Panc1 (cell line): Measurements from ENCODE around the gene AKT1S1.

Source experiments
- POLR2AphosphoS5 ChIP-seq: IDR thresholded peaks from 2 replicates; pipeline ENCODE4 v1.6.1; 2012; ENCODE audit warnings: mild to moderate bottlenecking, low read depth, low read length, moderate library complexity
- REST ChIP-seq, 2 experiments: IDR thresholded peaks; 2 replicates each; pipeline ENCODE4 v1.6.1; 2011 to 2012; ENCODE audit warnings: low read depth in 2 of 2, control low read depth in 1 of 2, low read length in 1 of 2, mild to moderate bottlenecking in 1 of 2, moderate library complexity in 1 of 2; ENCODE audit not compliant: insufficient read depth in 1 of 2
- SIN3A ChIP-seq: IDR thresholded peaks from 2 replicates; pipeline ENCODE4 v1.6.1; 2012; ENCODE audit warnings: low read depth, mild to moderate bottlenecking, low read length, moderate library complexity, borderline replicate concordance; ENCODE audit not compliant: insufficient read depth
- TF ChIP-seq, protein P1 (sequence below): fragments of 450-650 bp; IDR thresholded peaks from 2 replicates; pipeline ENCODE4 v1.5.1; 2017; ENCODE audit warnings: mild to moderate bottlenecking

DNA sequence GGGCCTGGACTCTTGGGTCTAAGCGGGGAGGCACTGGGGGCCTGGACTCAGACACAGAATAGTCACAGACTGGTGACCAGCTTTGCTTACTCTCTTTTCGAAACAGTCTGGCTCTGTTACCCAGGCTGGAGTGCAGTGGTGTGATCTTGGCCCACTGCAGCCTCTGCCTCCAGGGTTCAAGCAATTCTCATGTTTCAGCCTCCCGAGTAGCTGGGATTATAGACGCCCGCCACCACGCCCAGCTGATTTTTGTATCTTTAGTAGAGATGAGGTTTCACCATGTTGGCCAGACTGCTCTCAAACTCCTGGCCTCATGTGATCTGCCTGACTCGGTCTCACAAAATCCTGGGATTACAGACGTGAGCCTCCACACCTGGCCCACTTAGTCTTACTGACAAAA lies 48.0 kb downstream of the AKT1S1 start:
- TF ChIP-seq SIN3A, result no peak
- TF ChIP-seq REST (IDR thresholded peaks at IDR 0.05; ENCODE audit: insufficient read depth in 1 of 2, low read depth in 2 of 2, low read length in 1 of 2), result no peak
- TF ChIP-seq, protein P1, sequence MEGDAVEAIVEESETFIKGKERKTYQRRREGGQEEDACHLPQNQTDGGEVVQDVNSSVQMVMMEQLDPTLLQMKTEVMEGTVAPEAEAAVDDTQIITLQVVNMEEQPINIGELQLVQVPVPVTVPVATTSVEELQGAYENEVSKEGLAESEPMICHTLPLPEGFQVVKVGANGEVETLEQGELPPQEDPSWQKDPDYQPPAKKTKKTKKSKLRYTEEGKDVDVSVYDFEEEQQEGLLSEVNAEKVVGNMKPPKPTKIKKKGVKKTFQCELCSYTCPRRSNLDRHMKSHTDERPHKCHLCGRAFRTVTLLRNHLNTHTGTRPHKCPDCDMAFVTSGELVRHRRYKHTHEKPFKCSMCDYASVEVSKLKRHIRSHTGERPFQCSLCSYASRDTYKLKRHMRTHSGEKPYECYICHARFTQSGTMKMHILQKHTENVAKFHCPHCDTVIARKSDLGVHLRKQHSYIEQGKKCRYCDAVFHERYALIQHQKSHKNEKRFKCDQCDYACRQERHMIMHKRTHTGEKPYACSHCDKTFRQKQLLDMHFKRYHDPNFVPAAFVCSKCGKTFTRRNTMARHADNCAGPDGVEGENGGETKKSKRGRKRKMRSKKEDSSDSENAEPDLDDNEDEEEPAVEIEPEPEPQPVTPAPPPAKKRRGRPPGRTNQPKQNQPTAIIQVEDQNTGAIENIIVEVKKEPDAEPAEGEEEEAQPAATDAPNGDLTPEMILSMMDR, result no peak
- no peak for TF ChIP-seq POLR2AphosphoS5
